ENCODE measurements around the gene BCAS1.
"Not testable (repeated sequence)": the region's sequence is repeated elsewhere in the genome, so short reads cannot be mapped to it uniquely, and the experiment has no call there.

BCAS1 gene

GRCh38 chr20:54014293-54014926 lies 56.0 kb downstream of the BCAS1 start:
- DNase-seq = no peak

GRCh38 chr20:54013471-54013870 lies 56.9 kb downstream of the BCAS1 start:
- DNase-seq = no peak

GRCh38 chr20:54011346-54011745 lies 59.0 kb downstream of the BCAS1 start:
- DNase-seq = no peak

DNA sequence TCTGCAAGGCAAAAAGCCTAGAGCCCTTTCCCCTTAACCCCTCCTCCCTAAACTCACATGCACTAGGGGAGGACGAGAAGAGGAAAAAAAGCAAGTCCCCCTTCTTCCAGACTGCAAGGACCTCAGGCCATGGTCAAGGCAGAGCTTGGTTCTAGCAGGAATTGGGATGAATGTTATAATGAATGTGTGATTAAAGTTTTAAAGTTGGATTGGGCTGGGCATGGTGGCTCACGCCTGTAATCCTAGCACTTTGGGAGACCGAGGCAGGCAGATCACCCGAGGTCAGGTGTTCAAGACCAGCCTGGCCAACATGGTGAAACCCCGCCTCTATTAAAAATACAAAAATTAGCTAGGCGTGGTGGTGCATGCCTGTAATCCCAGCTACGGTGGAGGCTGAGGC lies 64.2 kb downstream of the BCAS1 start:
- not testable (repeated sequence) for DNase-seq

GRCh38 chr20:54005524-54005923 lies 64.9 kb downstream of the BCAS1 start:
- no peak for DNase-seq

DNA sequence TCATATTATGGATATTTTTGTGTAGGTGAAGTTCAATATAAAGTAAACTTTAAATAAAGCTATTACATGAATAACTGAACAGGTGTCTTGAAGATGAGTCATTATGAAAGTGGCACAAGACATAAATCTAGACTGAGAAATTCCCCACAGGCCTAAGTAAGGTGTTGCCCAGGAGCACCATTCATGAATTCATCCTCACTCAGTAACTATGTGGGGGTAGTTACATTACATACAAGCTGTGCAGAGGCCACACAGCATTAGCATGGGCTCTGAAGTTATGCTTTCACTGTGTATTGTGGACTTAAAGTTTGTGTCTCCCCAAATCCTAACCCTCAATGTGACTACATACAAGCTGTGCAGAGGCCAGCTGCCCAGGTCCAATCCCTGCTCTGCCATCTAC lies 65.9 kb downstream of the BCAS1 start:
- no peak for DNase-seq

GRCh38 chr20:54002741-54003140 lies 67.7 kb downstream of the BCAS1 start:
- DNase-seq = no peak

GRCh38 chr20:54002056-54002575 lies 68.3 kb downstream of the BCAS1 start:
- no peak for DNase-seq

GRCh38 chr20:54000914-54001313 lies 69.5 kb downstream of the BCAS1 start:
- DNase-seq = no peak

GRCh38 chr20:54000262-54000661 lies 70.1 kb downstream of the BCAS1 start:
- DNase-seq = no peak

DNA sequence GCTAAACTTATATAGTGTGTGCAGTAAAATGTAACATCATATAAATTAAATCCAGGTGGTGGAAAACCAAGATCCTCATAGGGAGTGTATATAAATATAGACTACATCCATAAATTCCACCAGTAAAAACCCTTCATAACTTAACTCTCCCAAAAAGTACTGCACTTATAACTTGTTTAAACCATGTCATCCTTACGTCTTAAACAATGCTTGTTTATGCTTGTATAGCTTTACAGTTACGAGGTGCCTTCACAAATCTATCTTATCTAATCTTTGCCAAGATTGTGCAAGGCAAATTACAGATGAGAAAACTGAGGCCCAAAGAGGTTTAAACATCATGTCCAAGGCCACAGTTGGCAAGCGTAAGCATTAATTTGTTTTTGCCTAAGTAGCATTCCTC lies 71.3 kb downstream of the BCAS1 start:
- DNase-seq = peak; percentile 55

DNA sequence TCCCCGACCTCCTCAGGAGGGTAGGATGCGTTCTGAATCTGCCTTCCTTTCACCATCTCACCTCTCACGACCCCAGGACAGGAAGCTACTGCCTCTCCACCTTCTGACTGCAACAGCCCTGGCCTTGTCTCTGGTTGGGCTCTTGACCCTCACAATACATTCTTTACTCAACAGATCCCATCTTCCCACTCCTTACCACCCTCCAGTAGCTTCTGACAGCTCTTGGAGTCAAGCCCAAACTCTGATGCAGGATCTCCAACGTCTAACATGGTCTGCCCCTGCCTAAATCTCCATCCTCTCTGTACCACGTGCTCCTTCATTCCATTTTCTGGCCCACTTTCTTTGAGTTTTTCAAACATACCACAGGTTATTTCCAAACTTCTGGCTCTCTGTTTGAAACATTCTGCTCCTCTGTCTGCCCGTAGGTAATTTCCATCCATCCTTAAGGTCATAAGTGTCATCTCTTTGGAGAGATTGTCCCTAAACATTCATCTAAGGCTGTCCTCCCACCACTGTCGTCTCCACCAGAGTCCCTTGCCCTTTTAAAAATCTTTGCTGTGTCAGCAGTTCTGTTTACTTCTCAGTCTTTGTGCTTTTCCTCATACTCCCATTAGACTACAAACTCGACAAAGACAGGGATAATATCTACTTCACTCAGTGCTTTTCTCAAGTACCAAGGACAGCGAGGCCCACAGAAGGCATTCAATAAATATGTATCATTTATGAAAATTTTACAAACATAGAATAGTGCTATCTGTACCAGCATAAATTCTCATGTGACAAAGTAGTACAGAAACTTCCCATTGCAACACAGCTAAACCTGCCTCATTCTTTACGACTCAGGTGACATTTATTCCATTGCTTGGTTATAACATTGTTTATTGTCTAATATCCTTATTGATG lies 73.6 kb downstream of the BCAS1 start:
- DNase-seq = no peak

- DNase-seq = peak; percentile 19
These were observed 74.4 kb downstream of the BCAS1 start for GRCh38 chr20:53995949-53996348.

DNA sequence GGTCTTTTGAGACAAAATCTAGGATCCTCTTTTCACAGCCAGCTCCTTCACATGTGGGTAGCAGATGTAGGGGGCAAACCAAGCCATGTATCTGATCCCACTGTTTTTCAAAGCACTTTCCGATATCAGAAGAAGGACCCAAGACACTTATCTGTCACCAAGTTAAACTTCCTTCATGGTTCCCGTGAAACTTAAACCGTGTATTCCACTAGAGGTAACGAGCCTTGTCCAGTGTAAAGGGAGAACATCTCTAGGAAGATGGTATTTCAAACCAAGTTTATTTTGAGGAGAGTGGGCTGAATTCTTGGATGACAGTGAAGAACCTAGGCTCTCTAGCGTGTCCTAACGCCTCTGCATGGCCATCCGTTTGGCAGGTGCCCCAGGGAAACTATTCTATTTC lies 76.3 kb downstream of the BCAS1 start:
- DNase-seq = no peak

- DNase-seq = no peak
These were observed 77.1 kb downstream of the BCAS1 start for GRCh38 chr20:53993310-53993709.

DNA sequence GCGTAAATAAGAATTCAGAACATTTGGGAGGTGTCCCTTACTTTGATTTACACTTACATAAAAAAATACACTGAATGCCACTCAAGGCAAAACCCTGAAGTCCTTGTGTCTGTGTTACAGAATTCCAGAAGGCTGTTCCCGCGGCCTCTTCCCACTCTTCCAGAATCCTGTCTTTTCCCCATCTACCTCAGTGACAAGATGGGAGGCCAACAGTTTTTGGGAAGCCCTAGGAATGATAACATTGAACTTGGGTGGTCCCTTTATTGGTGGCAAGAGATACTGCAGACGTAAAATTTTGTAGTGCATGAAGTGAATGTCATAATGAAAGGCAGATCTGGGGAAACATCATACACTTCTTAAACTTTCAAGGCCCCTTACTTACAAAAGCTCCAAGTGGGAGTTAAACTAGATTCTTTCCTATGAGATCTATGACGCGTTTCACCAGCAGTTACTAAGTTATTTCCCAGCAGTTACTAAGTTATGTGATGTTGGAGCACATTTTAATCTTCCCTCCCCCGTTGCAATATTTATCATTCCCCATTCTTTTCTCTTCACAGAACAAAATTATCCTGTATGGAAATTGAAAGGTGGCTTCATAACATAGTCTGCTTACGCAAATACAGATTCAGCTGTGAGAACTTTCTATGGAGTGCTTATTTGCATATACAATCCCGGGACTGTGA lies 79.5 kb downstream of the BCAS1 start:
- peak; percentile 56 for DNase-seq

- DNase-seq = no peak
These were observed 80.4 kb downstream of the BCAS1 start for GRCh38 chr20:53990003-53990402.

DNA sequence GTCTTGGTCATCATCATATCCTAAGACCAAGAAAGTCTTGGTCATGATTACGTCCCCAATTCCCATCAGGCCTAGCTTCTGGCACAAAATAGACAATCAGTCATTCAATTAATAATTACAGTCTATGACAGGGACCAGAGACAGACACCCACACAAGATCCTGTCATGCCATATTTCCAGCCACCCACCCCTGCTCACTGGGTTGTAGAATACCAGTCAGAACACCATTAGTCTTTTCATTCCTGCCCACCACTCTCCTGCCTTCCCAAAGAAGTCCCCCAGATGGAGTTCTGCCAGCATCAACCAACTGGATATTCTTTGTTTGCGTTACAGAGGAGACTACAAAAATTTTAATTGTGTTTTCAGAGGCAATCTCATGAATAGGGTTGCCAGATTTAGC lies 81.0 kb downstream of the BCAS1 start:
- DNase-seq = no peak

DNA sequence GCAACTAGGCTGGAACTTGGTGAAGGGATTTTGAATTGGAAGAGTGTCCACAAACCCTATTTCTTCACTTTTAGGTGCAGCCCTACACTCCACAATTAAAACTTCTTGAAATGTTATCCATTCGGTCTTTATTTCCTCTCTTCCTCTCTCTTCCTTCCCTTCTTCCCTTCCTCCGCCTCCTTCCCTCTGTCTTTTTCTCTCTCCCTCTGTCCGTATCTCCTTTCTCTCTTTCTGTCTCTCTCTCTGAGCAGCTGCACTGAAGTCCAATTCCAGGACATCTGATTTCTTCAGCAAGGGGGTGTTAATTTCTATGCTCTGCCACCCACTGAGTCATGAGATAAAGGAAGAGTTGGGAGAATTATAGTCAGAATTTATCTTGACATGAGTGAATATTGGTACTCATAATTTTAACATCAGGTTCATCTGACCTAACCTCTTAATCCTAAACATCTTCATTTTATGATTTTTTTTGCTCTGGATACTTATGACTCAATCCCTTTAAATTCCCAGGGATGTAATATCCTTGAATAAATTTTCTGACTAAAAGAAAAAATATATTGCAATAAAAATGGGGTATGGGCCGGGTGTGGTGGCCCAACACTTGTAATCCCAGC lies 84.2 kb downstream of the BCAS1 start:
- no peak for DNase-seq

GRCh38 chr20:53985150-53985518 lies 85.3 kb downstream of the BCAS1 start:
- no peak for DNase-seq

DNA sequence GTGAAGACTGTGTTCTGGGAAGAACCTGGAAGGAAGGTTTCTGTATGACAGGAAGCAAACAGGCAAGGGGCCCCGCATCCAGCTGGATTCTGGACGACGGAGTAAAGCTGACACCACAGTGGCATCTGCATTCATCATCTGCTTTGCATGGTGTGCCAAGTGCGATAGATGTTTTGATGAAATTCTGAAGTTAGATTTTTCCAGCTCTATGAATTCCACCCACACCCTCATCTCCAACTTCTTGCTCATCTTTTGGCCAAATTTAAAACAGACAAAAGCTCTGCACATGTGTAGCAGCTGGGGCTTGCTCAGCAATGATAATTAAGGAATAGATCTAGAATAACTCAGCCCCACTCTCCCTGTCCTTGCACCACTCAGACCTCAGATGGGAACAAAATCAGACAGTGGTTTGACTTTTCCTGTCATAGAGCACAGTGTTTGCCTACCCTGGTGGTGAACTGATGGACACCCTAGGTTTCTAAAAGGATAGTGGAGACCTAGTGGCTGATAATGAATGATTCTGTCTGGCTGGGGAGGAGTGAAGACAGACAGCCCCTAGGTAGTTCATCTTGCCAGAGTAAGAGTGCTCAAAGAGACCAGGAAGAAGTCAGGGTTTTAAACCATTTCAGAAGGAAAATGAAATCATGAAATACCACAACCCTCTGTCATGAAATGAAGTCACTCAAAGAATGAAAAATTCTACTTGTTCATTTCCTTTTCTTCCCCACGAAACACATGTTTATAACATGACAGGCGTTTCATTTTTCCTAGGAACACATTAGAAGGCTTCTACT lies 85.8 kb downstream of the BCAS1 start:
- peak; percentile 84 for DNase-seq

DNA sequence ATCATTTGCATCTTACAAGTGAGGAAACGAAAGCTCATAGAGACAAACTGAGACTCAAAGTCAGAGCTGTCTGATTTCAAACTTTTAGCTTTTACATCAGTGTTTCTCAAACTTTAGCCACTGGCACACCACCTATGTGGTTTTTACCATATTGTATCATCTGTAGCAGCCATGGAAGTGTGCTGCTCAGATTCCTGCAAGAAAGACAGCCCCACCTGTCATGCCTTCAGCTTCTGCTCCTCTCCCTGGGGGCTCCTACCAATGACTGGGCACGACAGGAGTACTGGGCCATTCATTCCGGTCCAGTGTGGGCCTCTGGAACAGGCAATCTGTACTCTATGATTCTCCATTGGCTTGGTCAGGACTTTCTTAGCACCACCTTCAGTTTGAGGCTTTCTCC lies 87.0 kb downstream of the BCAS1 start:
- DNase-seq = no peak

All from fibroblast of skin of right quadriceps (primary cell).